Neural progenitor cell (in vitro differentiated cells): Measurements from ENCODE around the gene TNIK. TPM values are rescaled to one million over a fixed set of nuclear protein-coding genes. Genes with fewer than 3 reads are reported as not detected.

Experiments used
- DNase-seq: peaks from one replicate; pipeline ENCODE4 v3.0.0-alpha.2; 2016; ENCODE audit warnings: low spot score
- H2AFZ ChIP-seq: fragments of 200-600 bp; sonication (generic); replicated peaks from 2 replicates; pipeline ENCODE4 v1.6.1; 2016; ENCODE audit warnings: antibody characterized with exemption
- H3F3A ChIP-seq: fragments of 200-600 bp; sonication (generic); 2 replicates; pipeline ENCODE4 v1.6.1; 2016; ENCODE audit warnings: antibody characterized with exemption, low read depth
- H3K27ac ChIP-seq: fragments of 200-600 bp; sonication (generic); 2 replicates; pipeline ENCODE4 v1.5.1; 2016; ENCODE audit warnings: mild to moderate bottlenecking
- H3K27me3 ChIP-seq: fragments of 200-600 bp; sonication (generic); 2 replicates; pipeline ENCODE4 v1.6.1; 2016; ENCODE audit warnings: mild to moderate bottlenecking, moderate library complexity
- H3K36me3 ChIP-seq: fragments of 200-600 bp; sonication (generic); 2 replicates; pipeline ENCODE4 v1.5.1; 2016
- H3K4me1 ChIP-seq: fragments of 200-600 bp; sonication (generic); 2 replicates; pipeline ENCODE4 v1.6.1; 2016; ENCODE audit warnings: mixed run types
- H3K4me2 ChIP-seq: fragments of 200-600 bp; sonication (generic); 2 replicates; pipeline ENCODE4 v1.6.1; 2016
- H3K4me3 ChIP-seq: fragments of 200-600 bp; sonication (generic); 2 replicates; pipeline ENCODE4 v1.5.1; 2016
- H3K79me2 ChIP-seq: fragments of 200-600 bp; sonication (generic); 2 replicates; pipeline ENCODE4 v1.6.1; 2016; ENCODE audit warnings: low read depth
- H3K9ac ChIP-seq: fragments of 200-600 bp; sonication (generic); 2 replicates; pipeline ENCODE4 v1.6.1; 2016
- H3K9me3 ChIP-seq: fragments of 200-600 bp; sonication (generic); 2 replicates; pipeline ENCODE4 v1.5.1; 2016; ENCODE audit warnings: low read depth
- H4K20me1 ChIP-seq: fragments of 200-600 bp; sonication (generic); 2 replicates; pipeline ENCODE4 v1.6.1; 2016; ENCODE audit warnings: low read depth
- H3K27ac Mint-ChIP-seq: 3 replicates; pipeline ENCODE4 v1.8.0; 2021; ENCODE audit warnings: mixed read lengths
- H3K27me3 Mint-ChIP-seq: 2 replicates; pipeline ENCODE4 v1.8.0; 2022; ENCODE audit warnings: low read depth, mild to moderate bottlenecking, inconsistent platforms, moderate library complexity, mixed read lengths; ENCODE audit not compliant: insufficient read depth
- H3K36me3 Mint-ChIP-seq: 3 replicates; pipeline ENCODE4 v1.8.0; 2021; ENCODE audit warnings: mixed read lengths
- H3K4me1 Mint-ChIP-seq: 3 replicates; pipeline ENCODE4 v1.8.0; 2021; ENCODE audit warnings: mixed read lengths
- H3K4me3 Mint-ChIP-seq: 3 replicates; pipeline ENCODE4 v1.8.0; 2021; ENCODE audit warnings: mild to moderate bottlenecking, moderate library complexity, mixed read lengths
- H3K9me3 Mint-ChIP-seq: 3 replicates; pipeline ENCODE4 v1.8.0; 2020; ENCODE audit warnings: mixed read lengths
- EZH2 ChIP-seq: fragments of 200-600 bp; sonication (generic); IDR thresholded peaks from 2 replicates; pipeline ENCODE4 v1.6.1; 2017; ENCODE audit warnings: antibody characterized with exemption, mild to moderate bottlenecking, moderate library complexity
- EZH2phosphoT487 ChIP-seq: fragments of 200-600 bp; sonication (generic); IDR thresholded peaks from 2 replicates; pipeline ENCODE4 v1.6.1; 2017; ENCODE audit warnings: antibody characterized with exemption
- total RNA-seq: library from RNA; depleted of rRNA; stranded (reverse); fragments of >200 nt; gene quantifications from 2 replicates; pipeline ENCODE4 v1.2.3, GENCODE V29; 2015; ENCODE audit warnings: low replicate concordance
- TF ChIP-seq, protein P1 (sequence below): fragments of 200-600 bp; sonication (generic); IDR thresholded peaks from 2 replicates; pipeline ENCODE4 v1.5.1; 2017; ENCODE audit warnings: antibody characterized with exemption, mild to moderate bottlenecking

Gene TNIK
- total RNA-seq, 1 donor from 2014 or later: 3.0 TPM

GRCh38 chr3:171505822-171506333 lies 45.7 kb upstream of the TNIK start:
- peaks cover 2% of the 10 kb centered on the region for H3K27me3 Mint-ChIP-seq
- no peaks in the 10 kb centered on the region for H4K20me1 ChIP-seq

DNA sequence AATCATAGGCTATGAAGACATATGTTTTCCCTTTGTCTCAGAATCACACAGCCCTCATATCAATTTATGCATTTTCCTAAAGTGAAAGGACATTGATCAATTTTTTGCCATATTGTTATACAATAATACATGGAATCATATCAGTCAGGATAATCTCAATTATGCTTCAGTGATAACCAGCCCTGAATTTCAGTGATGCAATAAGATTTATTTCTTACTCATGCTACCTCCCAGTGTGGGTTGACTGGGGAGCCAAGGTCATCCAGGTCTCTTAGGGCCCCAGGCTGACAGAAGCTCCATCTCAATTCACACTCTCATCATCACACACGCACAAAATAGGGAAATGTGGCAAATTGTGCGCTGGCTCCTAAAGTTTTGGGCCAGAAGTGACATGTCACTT lies 44.2 kb upstream of the TNIK start:
- Histone ChIP-seq H3K4me2 (no peak overlapping the region), H2AFZ (no peak overlapping the region), H3K9me3 (no peaks in the 10 kb centered on the region), H4K20me1 (no peaks in the 10 kb centered on the region), H3K27ac (no peak overlapping the region), H3K27me3 (no peaks in the 10 kb centered on the region), H3K9ac (no peak overlapping the region), H3K4me3 (no peak overlapping the region), H3K79me2 (no peaks in the 10 kb centered on the region), H3K4me1 (no peaks in the 10 kb centered on the region), H3K36me3 (no peaks in the 10 kb centered on the region), H3F3A (no peaks in the 10 kb centered on the region)
- DNase-seq: no peak
- Mint-ChIP-seq H3K4me3 (no peak overlapping the region), H3K4me1 (peaks cover 3% of the 10 kb centered on the region), H3K36me3 (no peaks in the 10 kb centered on the region), H3K9me3 (no peaks in the 10 kb centered on the region), H3K27ac (no peak overlapping the region), H3K27me3 (peaks cover 2% of the 10 kb centered on the region)
- TF ChIP-seq EZH2: no peak
- TF ChIP-seq, protein P1, sequence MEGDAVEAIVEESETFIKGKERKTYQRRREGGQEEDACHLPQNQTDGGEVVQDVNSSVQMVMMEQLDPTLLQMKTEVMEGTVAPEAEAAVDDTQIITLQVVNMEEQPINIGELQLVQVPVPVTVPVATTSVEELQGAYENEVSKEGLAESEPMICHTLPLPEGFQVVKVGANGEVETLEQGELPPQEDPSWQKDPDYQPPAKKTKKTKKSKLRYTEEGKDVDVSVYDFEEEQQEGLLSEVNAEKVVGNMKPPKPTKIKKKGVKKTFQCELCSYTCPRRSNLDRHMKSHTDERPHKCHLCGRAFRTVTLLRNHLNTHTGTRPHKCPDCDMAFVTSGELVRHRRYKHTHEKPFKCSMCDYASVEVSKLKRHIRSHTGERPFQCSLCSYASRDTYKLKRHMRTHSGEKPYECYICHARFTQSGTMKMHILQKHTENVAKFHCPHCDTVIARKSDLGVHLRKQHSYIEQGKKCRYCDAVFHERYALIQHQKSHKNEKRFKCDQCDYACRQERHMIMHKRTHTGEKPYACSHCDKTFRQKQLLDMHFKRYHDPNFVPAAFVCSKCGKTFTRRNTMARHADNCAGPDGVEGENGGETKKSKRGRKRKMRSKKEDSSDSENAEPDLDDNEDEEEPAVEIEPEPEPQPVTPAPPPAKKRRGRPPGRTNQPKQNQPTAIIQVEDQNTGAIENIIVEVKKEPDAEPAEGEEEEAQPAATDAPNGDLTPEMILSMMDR: no peak
- TF ChIP-seq EZH2phosphoT487: no peak

More at GRCh38 chr3:171505822-171506333, 45.7 kb upstream of the TNIK start:
- no peak for TF ChIP-seq EZH2phosphoT487
- TF ChIP-seq, protein P1: no peak
- TF ChIP-seq EZH2: no peak
- Histone ChIP-seq H3K4me1 (no peaks in the 10 kb centered on the region), H3K4me3 (no peak overlapping the region), H3F3A (no peaks in the 10 kb centered on the region), H3K9me3 (no peaks in the 10 kb centered on the region), H3K79me2 (no peaks in the 10 kb centered on the region), H3K27me3 (no peaks in the 10 kb centered on the region), H3K9ac (no peak overlapping the region), H2AFZ (no peak overlapping the region), H3K36me3 (no peaks in the 10 kb centered on the region), H3K4me2 (no peak overlapping the region), H3K27ac (no peak overlapping the region)
- H3K36me3 Mint-ChIP-seq: no peaks in the 10 kb centered on the region
- no peak overlapping the region for H3K4me3 Mint-ChIP-seq
- no peak overlapping the region for H3K27ac Mint-ChIP-seq
- H3K9me3 Mint-ChIP-seq: no peaks in the 10 kb centered on the region
- DNase-seq: no peak
- H3K4me1 Mint-ChIP-seq: no peaks in the 10 kb centered on the region

- H3K27me3 ChIP-seq: no peaks in the 10 kb centered on the region
- no peaks in the 10 kb centered on the region for H3K4me1 ChIP-seq
- no peak overlapping the region for H3K4me2 ChIP-seq
- no peaks in the 10 kb centered on the region for H3K9me3 ChIP-seq
- Mint-ChIP-seq H3K4me1 (peaks cover 7% of the 10 kb centered on the region), H3K27me3 (peaks cover 2% of the 10 kb centered on the region), H3K9me3 (no peaks in the 10 kb centered on the region), H3K27ac (no peak overlapping the region), H3K4me3 (no peak overlapping the region), H3K36me3 (no peaks in the 10 kb centered on the region)
- no peaks in the 10 kb centered on the region for H3K36me3 ChIP-seq
- no peaks in the 10 kb centered on the region for H3F3A ChIP-seq
- H3K27ac ChIP-seq: no peak overlapping the region
- no peak overlapping the region for H3K9ac ChIP-seq
- no peak for DNase-seq
- H4K20me1 ChIP-seq: no peaks in the 10 kb centered on the region
- H2AFZ ChIP-seq: no peak overlapping the region
- TF ChIP-seq, protein P1: no peak
- no peak for TF ChIP-seq EZH2phosphoT487
- no peak for TF ChIP-seq EZH2
- no peak overlapping the region for H3K4me3 ChIP-seq
- no peaks in the 10 kb centered on the region for H3K79me2 ChIP-seq
Observed at GRCh38 chr3:171503817-171504216, 43.6 kb upstream of the TNIK start.
